ENCODE results near the gene TM7SF2.

The TM7SF2 gene

GRCh38 chr11:65084598-65085375, 26.9 kb upstream of the TM7SF2 start:
- Histone ChIP-seq H3K27me3 (no peaks in the 10 kb centered on the region), H3K9ac (peak overlapping the region; percentile 85 to 95 (median 90)), H4K20me1 (peaks cover 0 to 20% (median 0%) of the 10 kb centered on the region in 11 experiments; a peak in 5 of 22 replicates), H3K36me3 (peaks cover 44 to 81% (median 65%) of the 10 kb centered on the region in 11 experiments), H3K4me3 (peak overlapping the region; percentile 75 to 90 (median 86)), H3K27ac (peak overlapping the region; percentile 79 to 91 (median 86)), H3K4me2 (peak overlapping the region; percentile 82 to 100 (median 98)), H3K4me1 (peaks cover 37 to 52% (median 49%) of the 10 kb centered on the region in 10 experiments), H3K9me3 (replicated peaks in 1 of 11) (no peaks in the 10 kb centered on the region)
- TF ChIP-seq Cebpa-rat (IDR thresholded peaks at IDR 0.05), result no peak

- H3K9me3 ChIP-seq (replicated peaks in 1 of 11), result no peaks in the 10 kb centered on the region
- peak overlapping the region; percentile 85 to 95 (median 90); a peak in 17 of 22 replicates for H3K9ac ChIP-seq
- no peaks in the 10 kb centered on the region for H3K27me3 ChIP-seq
- peak overlapping the region in 4 of 11 experiments; percentile 79 to 91 (median 87); a peak in 7 of 22 replicates for H3K27ac ChIP-seq
- peaks cover 47 to 77% (median 63%) of the 10 kb centered on the region in 11 experiments for H3K36me3 ChIP-seq
- H3K4me1 ChIP-seq, result peaks cover 39 to 48% (median 45%) of the 10 kb centered on the region in 10 experiments
- H3K4me2 ChIP-seq, result peak overlapping the region; percentile 82 to 100 (median 98)
- peak overlapping the region in 9 of 10 experiments; percentile 81 to 90 (median 87); a peak in 11 of 20 replicates for H3K4me3 ChIP-seq
- no peak for TF ChIP-seq Cebpa-rat (IDR thresholded peaks at IDR 0.05)
- H4K20me1 ChIP-seq, result peaks cover 0 to 14% (median 0%) of the 10 kb centered on the region in 11 experiments; a peak in 5 of 22 replicates
Measured at GRCh38 chr11:65085446-65085845, 26.2 kb upstream of the TM7SF2 start.

- no peak for TF ChIP-seq Cebpa-rat (IDR thresholded peaks at IDR 0.05)
- H3K27ac ChIP-seq, result no peak overlapping the region
- H3K27me3 ChIP-seq, result no peaks in the 10 kb centered on the region
- H3K4me1 ChIP-seq, result peaks cover 29 to 40% (median 33%) of the 10 kb centered on the region in 10 experiments
- peaks cover 47 to 64% (median 54%) of the 10 kb centered on the region in 11 experiments for H3K36me3 ChIP-seq
- H3K9ac ChIP-seq, result peak overlapping the region in 1 of 11 experiments; percentile 19; a peak in 1 of 22 replicates
- H3K4me3 ChIP-seq, result no peak overlapping the region
- peaks cover 0 to 7% (median 0%) of the 10 kb centered on the region in 11 experiments; a peak in 5 of 22 replicates for H4K20me1 ChIP-seq
- H3K4me2 ChIP-seq, result no peak overlapping the region
- no peaks in the 10 kb centered on the region for H3K9me3 ChIP-seq (replicated peaks in 1 of 11)
Measured at GRCh38 chr11:65086809-65087208, 24.9 kb upstream of the TM7SF2 start.

GRCh38 chr11:65087216-65087615, 24.5 kb upstream of the TM7SF2 start:
- Histone ChIP-seq H3K4me3 (no peak overlapping the region), H3K36me3 (peaks cover 47 to 60% (median 50%) of the 10 kb centered on the region in 11 experiments), H4K20me1 (peaks cover 0 to 7% (median 0%) of the 10 kb centered on the region in 11 experiments; a peak in 3 of 22 replicates), H3K27ac (no peak overlapping the region), H3K4me2 (no peak overlapping the region), H3K9ac (no peak overlapping the region), H3K9me3 (replicated peaks in 1 of 11) (no peaks in the 10 kb centered on the region), H3K4me1 (peaks cover 25 to 36% (median 29%) of the 10 kb centered on the region in 10 experiments), H3K27me3 (no peaks in the 10 kb centered on the region)
- TF ChIP-seq Cebpa-rat (IDR thresholded peaks at IDR 0.05), result no peak

- peaks cover 43 to 57% (median 49%) of the 10 kb centered on the region in 11 experiments for H3K36me3 ChIP-seq
- peaks cover 19 to 29% (median 23%) of the 10 kb centered on the region in 10 experiments for H3K4me1 ChIP-seq
- H3K27ac ChIP-seq, result no peak overlapping the region
- no peaks in the 10 kb centered on the region for H3K27me3 ChIP-seq
- TF ChIP-seq Cebpa-rat (IDR thresholded peaks at IDR 0.05), result no peak
- H3K4me2 ChIP-seq, result no peak overlapping the region
- H3K9me3 ChIP-seq (replicated peaks in 1 of 11), result no peaks in the 10 kb centered on the region
- no peak overlapping the region for H3K4me3 ChIP-seq
- H3K9ac ChIP-seq, result no peak overlapping the region
- peaks cover 0 to 7% (median 0%) of the 10 kb centered on the region in 11 experiments; a peak in 3 of 22 replicates for H4K20me1 ChIP-seq
Measured at GRCh38 chr11:65087827-65088226, 23.8 kb upstream of the TM7SF2 start.

- H3K4me1 ChIP-seq, result peaks cover 10 to 20% (median 14%) of the 10 kb centered on the region in 10 experiments
- H4K20me1 ChIP-seq, result peaks cover 0 to 7% (median 0%) of the 10 kb centered on the region in 11 experiments; a peak in 3 of 22 replicates
- no peak overlapping the region for H3K4me2 ChIP-seq
- H3K36me3 ChIP-seq, result peaks cover 43 to 57% (median 49%) of the 10 kb centered on the region in 11 experiments
- H3K27me3 ChIP-seq, result no peaks in the 10 kb centered on the region
- no peak overlapping the region for H3K27ac ChIP-seq
- H3K9me3 ChIP-seq (replicated peaks in 1 of 11), result no peaks in the 10 kb centered on the region
- TF ChIP-seq Cebpa-rat (IDR thresholded peaks at IDR 0.05), result no peak
- H3K4me3 ChIP-seq, result no peak overlapping the region
- no peak overlapping the region; a peak in 1 of 22 replicates for H3K9ac ChIP-seq
Measured at GRCh38 chr11:65089621-65090020, 22.1 kb upstream of the TM7SF2 start.

GRCh38 chr11:65090628-65091027, 21.0 kb upstream of the TM7SF2 start:
- Histone ChIP-seq H3K36me3 (peaks cover 40 to 50% (median 44%) of the 10 kb centered on the region in 11 experiments), H3K4me1 (peaks cover under 1 to 12% (median 6%) of the 10 kb centered on the region in 10 experiments; a peak in 17 of 20 replicates), H3K9ac (peak overlapping the region in 4 of 11 experiments; percentile 0 to 37 (median 26); a peak in 3 of 22 replicates), H3K27ac (no peak overlapping the region), H4K20me1 (peaks cover 0 to 7% (median 0%) of the 10 kb centered on the region in 11 experiments; a peak in 2 of 22 replicates), H3K4me3 (no peak overlapping the region), H3K27me3 (no peaks in the 10 kb centered on the region), H3K9me3 (replicated peaks in 1 of 11) (no peaks in the 10 kb centered on the region), H3K4me2 (peak overlapping the region in 2 of 11 experiments; percentile 21 to 23; a peak in 1 of 22 replicates)
- no peak for TF ChIP-seq Cebpa-rat (IDR thresholded peaks at IDR 0.05)

- H4K20me1 ChIP-seq, result peaks cover 0 to 32% (median 0%) of the 10 kb centered on the region in 11 experiments; a peak in 4 of 22 replicates
- H3K4me3 ChIP-seq, result peak overlapping the region in 7 of 10 experiments; percentile 73 to 88 (median 79); a peak in 9 of 20 replicates
- no peaks in the 10 kb centered on the region for H3K27me3 ChIP-seq
- no peaks in the 10 kb centered on the region for H3K9me3 ChIP-seq (replicated peaks in 1 of 11)
- peak overlapping the region; percentile 86 to 94 (median 90); a peak in 18 of 22 replicates for H3K9ac ChIP-seq
- peaks cover 8 to 21% (median 15%) of the 10 kb centered on the region in 10 experiments for H3K4me1 ChIP-seq
- H3K27ac ChIP-seq, result peak overlapping the region; percentile 81 to 93 (median 87); a peak in 20 of 22 replicates
- no peak for TF ChIP-seq Cebpa-rat (IDR thresholded peaks at IDR 0.05)
- peak overlapping the region; percentile 82 to 97 (median 90); a peak in 21 of 22 replicates for H3K4me2 ChIP-seq
- H3K36me3 ChIP-seq, result peaks cover 8 to 36% (median 19%) of the 10 kb centered on the region in 11 experiments; a peak in 16 of 22 replicates
Measured at GRCh38 chr11:65095427-65095826, 16.2 kb upstream of the TM7SF2 start.

Measured in BLaER1 treated with 17β-estradiol and CSF1 and Interleukin-3, amounts not matched to agents 10 nM and 100 nM (cell line).